B cell (primary cell): ENCODE results near the gene LMOD2. TPM values are rescaled to one million over a fixed set of nuclear protein-coding genes. Genes with fewer than 3 reads are reported as not detected.

Experiments
- ATAC-seq: fragments of 200-7000 bp; cut with Tn5 transposase; one replicate; pipeline ENCODE4 v1.10.0; 2021; ENCODE audit warnings: low read depth, mild to moderate bottlenecking, moderate number of reproducible peaks, moderate library complexity
- CTCF ChIA-PET: fragments of 350-600 bp; sonication (Branson Sonifier 250); formaldehyde crosslinking; loops from one replicate; lab custom pipeline; 2021; ENCODE audit warnings: antibody characterized with exemption, inconsistent platforms; lab: Charles Lee
- POLR2A ChIA-PET: fragments of 350-600 bp; sonication (Branson Sonifier 250); formaldehyde crosslinking; loops from one replicate; lab custom pipeline; 2021; ENCODE audit warnings: antibody characterized with exemption; lab: Charles Lee
- DNase-seq: peaks from one replicate; pipeline ENCODE4 v3.0.0; 2013
- H2AFZ ChIP-seq: 2 replicates; pipeline ENCODE4 v1.6.1; 2012; ENCODE audit warnings: mild to moderate bottlenecking, low read depth, low read length; ENCODE audit not compliant: insufficient read depth, poor library complexity, severe bottlenecking
- H3K27ac ChIP-seq, 2 donors: 1 replicate in 1 of 2; 2 replicates in 1 of 2; pipeline ENCODE4 v1.5.1; 2012 to 2013; ENCODE audit warnings: low read length in 2 of 2, mild to moderate bottlenecking in 2 of 2, moderate library complexity in 1 of 2
- H3K27me3 ChIP-seq, 4 experiments: fragments of 200-600 bp in 1 of 4; sonication (generic) in 1 of 4; replicated peaks in 1 of 4; 1 replicate in 2 of 4; 2 replicates in 2 of 4; pipeline versions ENCODE4 v1.6.1 to v1.7.0; 2013 to 2016; ENCODE audit warnings: low read length in 3 of 4, mild to moderate bottlenecking in 2 of 4, mixed read lengths in 1 of 4, moderate library complexity in 1 of 4; ENCODE audit not compliant: insufficient read depth in 4 of 4, control insufficient read depth in 3 of 4; ENCODE audit errors: control extremely low read depth in 1 of 4
- H3K36me3 ChIP-seq, 2 experiments: replicated peaks in 1 of 2; 1 replicate in 1 of 2; 2 replicates in 1 of 2; pipeline versions ENCODE4 v1.6.1 to v1.7.1; 2013; ENCODE audit warnings: low read length in 1 of 2; ENCODE audit not compliant: insufficient read depth in 2 of 2, control insufficient read depth in 1 of 2; ENCODE audit errors: control extremely low read depth in 1 of 2, extremely low read depth in 1 of 2
- H3K4me1 ChIP-seq, 2 donors: fragments of 200-600 bp in 1 of 2; sonication (generic) in 1 of 2; 1 replicate in 1 of 2; 2 replicates in 1 of 2; pipeline versions ENCODE4 v1.5.1 to v1.6.1; 2013 to 2017; ENCODE audit warnings: low read length in 2 of 2; ENCODE audit not compliant: control insufficient read depth in 2 of 2, insufficient read depth in 2 of 2
- H3K4me2 ChIP-seq: replicated peaks from 2 replicates; pipeline ENCODE3; 2012; ENCODE audit warnings: mild to moderate bottlenecking, low read depth, low read length; ENCODE audit not compliant: poor library complexity, severe bottlenecking
- H3K4me3 ChIP-seq, 5 experiments: fragments of 200-600 bp in 1 of 5; sonication (generic) in 1 of 5; 1 replicate in 3 of 5; 2 replicates in 2 of 5; pipeline versions ENCODE4 v1.5.1 to v1.7.0; 2011 to 2016; ENCODE audit warnings: low read length in 4 of 5, mild to moderate bottlenecking in 4 of 5, low read depth in 2 of 5, control low read depth in 1 of 5, moderate library complexity in 1 of 5; ENCODE audit not compliant: insufficient read depth in 1 of 5; ENCODE audit errors: control extremely low read depth in 1 of 5, extremely low read depth in 1 of 5
- H3K79me2 ChIP-seq: fragments of 200-600 bp; sonication (generic); one replicate; pipeline ENCODE4 v1.6.0; 2016; ENCODE audit warnings: low read length; ENCODE audit not compliant: control insufficient read depth, insufficient read depth
- H3K9ac ChIP-seq: fragments of 200-600 bp; sonication (generic); 2 replicates; pipeline ENCODE4 v1.6.1; 2017; ENCODE audit warnings: mild to moderate bottlenecking, low read length, moderate library complexity
- H3K9me3 ChIP-seq, 3 donors: one replicate each; pipeline versions ENCODE4 v1.6.1 to v1.7.1; 2013; ENCODE audit warnings: low read length in 2 of 3; ENCODE audit not compliant: control insufficient read depth in 2 of 3, insufficient read depth in 1 of 3; ENCODE audit errors: control extremely low read depth in 1 of 3
- H4K20me1 ChIP-seq: 2 replicates; pipeline ENCODE4 v1.6.0; 2012; ENCODE audit warnings: mild to moderate bottlenecking, low read length; ENCODE audit not compliant: insufficient read depth, control insufficient read depth, poor library complexity, severe bottlenecking
- H3K27ac Mint-ChIP-seq: one replicate; pipeline ENCODE4 v1.8.0; 2021; ENCODE audit warnings: mixed read lengths
- H3K27me3 Mint-ChIP-seq: one replicate; pipeline ENCODE4 v1.8.0; 2021; ENCODE audit warnings: mixed read lengths
- H3K4me1 Mint-ChIP-seq: one replicate; pipeline ENCODE4 v1.8.0; 2021; ENCODE audit warnings: mixed read lengths
- H3K4me3 Mint-ChIP-seq: one replicate; pipeline ENCODE4 v1.8.0; 2021; ENCODE audit warnings: mixed read lengths
- H3K9me3 Mint-ChIP-seq: one replicate; pipeline ENCODE4 v1.8.0; 2022; ENCODE audit warnings: mixed read lengths; ENCODE audit not compliant: insufficient read depth
- EZH2 ChIP-seq: IDR thresholded peaks from 2 replicates; pipeline ENCODE4 v1.6.1; 2012; ENCODE audit warnings: borderline replicate concordance, low read depth, mild to moderate bottlenecking, moderate library complexity, low read length; ENCODE audit not compliant: insufficient read depth, poor library complexity, severe bottlenecking
- WGBS: methylation state at CpG from one replicate; pipeline ENCODE4 v1.1.5; 2013; ENCODE audit warnings: missing lambda C conversion rate; ENCODE audit not compliant: insufficient coverage; 5-methylcytosine and 5-hydroxymethylcytosine counted together
- intact Hi-C: fragments of 100-400 bp; cut with micrococcal nuclease; formaldehyde crosslinking; loops from one replicate; pipeline ENCODE4 v1.10.0; 2022
- polyA plus RNA-seq: library from polyadenylated mRNA; depleted of rRNA; stranded (reverse); fragments of >200 nt; gene quantifications from 2 replicates; pipeline ENCODE4 v1.2.3, GENCODE V29; 2012
- total RNA-seq, 2 donors: library from RNA; stranded (reverse); fragments of 120-200 nt in 1 of 2; gene quantifications; 1 replicate in 1 of 2; 2 replicates in 1 of 2; pipeline versions ENCODE4 v1.2.3 to v1.2.4, GENCODE V29; 2013 to 2022
- TF ChIP-seq, protein P1 (sequence below): fragments of 200-600 bp; IDR thresholded peaks from one replicate; pipeline ENCODE4 v1.8.0; 2022; ENCODE audit warnings: antibody characterized with exemption, mild to moderate bottlenecking

LMOD2 gene
- total and polyA plus RNA-seq, 2 donors (not counting 1 experiment from before 2014, with no cell fraction given): not detected

- Histone ChIP-seq H4K20me1 (no peaks in the 10 kb centered on the region), H3K36me3 (peaks cover 6% of the 10 kb centered on the region in 2 experiments), H3K4me1 (no peaks in the 10 kb centered on the region), H3K79me2 (no peaks in the 10 kb centered on the region), H3K4me3 (no peak overlapping the region), H3K4me2 (no peak overlapping the region), H3K27ac (no peak overlapping the region), H3K9ac (no peak overlapping the region), H2AFZ (no peak overlapping the region), H3K9me3 (no peaks in the 10 kb centered on the region), H3K27me3 (no peaks in the 10 kb centered on the region)
- intact Hi-C loops: loop anchor here (5.0 kb wide), 1 partner anchor 1178 kb away; no protein-coding TSS in a partner anchor
- WGBS: 92% methylated on average over 2 of the region's 3 CpGs
- ATAC-seq (no peak), DNase-seq (no peak)
- POLR2A ChIA-PET: no interaction called here
- Mint-ChIP-seq H3K4me3 (no peak overlapping the region), H3K4me1 (no peaks in the 10 kb centered on the region), H3K9me3 (no peaks in the 10 kb centered on the region), H3K27me3 (no peaks in the 10 kb centered on the region), H3K27ac (no peak overlapping the region)
- CTCF ChIA-PET: interaction anchor here (0.6 to 4.0 kb wide), 3 partner anchors 22 to 193 kb away, joined by 3 to 36 read pairs (median 7); no protein-coding TSS in a partner anchor
- TF ChIP-seq, protein P1, sequence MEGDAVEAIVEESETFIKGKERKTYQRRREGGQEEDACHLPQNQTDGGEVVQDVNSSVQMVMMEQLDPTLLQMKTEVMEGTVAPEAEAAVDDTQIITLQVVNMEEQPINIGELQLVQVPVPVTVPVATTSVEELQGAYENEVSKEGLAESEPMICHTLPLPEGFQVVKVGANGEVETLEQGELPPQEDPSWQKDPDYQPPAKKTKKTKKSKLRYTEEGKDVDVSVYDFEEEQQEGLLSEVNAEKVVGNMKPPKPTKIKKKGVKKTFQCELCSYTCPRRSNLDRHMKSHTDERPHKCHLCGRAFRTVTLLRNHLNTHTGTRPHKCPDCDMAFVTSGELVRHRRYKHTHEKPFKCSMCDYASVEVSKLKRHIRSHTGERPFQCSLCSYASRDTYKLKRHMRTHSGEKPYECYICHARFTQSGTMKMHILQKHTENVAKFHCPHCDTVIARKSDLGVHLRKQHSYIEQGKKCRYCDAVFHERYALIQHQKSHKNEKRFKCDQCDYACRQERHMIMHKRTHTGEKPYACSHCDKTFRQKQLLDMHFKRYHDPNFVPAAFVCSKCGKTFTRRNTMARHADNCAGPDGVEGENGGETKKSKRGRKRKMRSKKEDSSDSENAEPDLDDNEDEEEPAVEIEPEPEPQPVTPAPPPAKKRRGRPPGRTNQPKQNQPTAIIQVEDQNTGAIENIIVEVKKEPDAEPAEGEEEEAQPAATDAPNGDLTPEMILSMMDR: no peak
- no peak for TF ChIP-seq EZH2
Measured at GRCh38 chr7:123679614-123680013, 23.9 kb downstream of the LMOD2 start.

GRCh38 chr7:123680580-123680979 is 24.9 kb downstream of the LMOD2 start:
- WGBS: 100% methylated on average over 2 of the region's 3 CpGs
- ATAC-seq (no peak), DNase-seq (no peak)
- Histone ChIP-seq H3K4me2 (no peak overlapping the region), H3K36me3 (peaks cover 6% of the 10 kb centered on the region in 2 experiments), H4K20me1 (no peaks in the 10 kb centered on the region), H3K27ac (no peak overlapping the region), H3K9me3 (no peaks in the 10 kb centered on the region), H2AFZ (no peak overlapping the region), H3K4me3 (no peak overlapping the region), H3K9ac (no peak overlapping the region), H3K27me3 (no peaks in the 10 kb centered on the region), H3K4me1 (no peaks in the 10 kb centered on the region), H3K79me2 (no peaks in the 10 kb centered on the region)
- POLR2A ChIA-PET: no interaction called here
- TF ChIP-seq, protein P1: no peak
- no peak for TF ChIP-seq EZH2
- no peaks in the 10 kb centered on the region for H3K27me3 Mint-ChIP-seq
- no peaks in the 10 kb centered on the region for H3K9me3 Mint-ChIP-seq
- intact Hi-C loops: loop anchor here (5.0 kb wide), 1 partner anchor 1177 kb away; no protein-coding TSS in a partner anchor
- H3K4me3 Mint-ChIP-seq: no peak overlapping the region
- CTCF ChIA-PET: interaction anchor here (1.1 to 4.0 kb wide), 5 partner anchors 9 to 1175 kb away, joined by 3 to 36 read pairs (median 5); no protein-coding TSS in a partner anchor
- H3K4me1 Mint-ChIP-seq: no peaks in the 10 kb centered on the region
- no peak overlapping the region for H3K27ac Mint-ChIP-seq
